GM19397 (cell line): ENCODE measurements around the gene PIF1.
"Not testable (repeated sequence)": the region's sequence is repeated elsewhere in the genome, so short reads cannot be mapped to it uniquely, and the experiment has no call there.

ENCODE experiments used
- ATAC-seq: cut with Tn5 transposase; IDR thresholded peaks from one replicate; pipeline ENCODE4 v1.9.1; 2021; ENCODE audit warnings: mild to moderate bottlenecking, moderate library complexity; ENCODE audit not compliant: unreplicated experiment

Gene PIF1

GRCh38 chr15:64810497-64811326 lies 14.7 kb downstream of the PIF1 start:
- no peak for ATAC-seq

GRCh38 chr15:64809649-64810496 lies 15.6 kb downstream of the PIF1 start:
- no peak for ATAC-seq

GRCh38 chr15:64808785-64809453 lies 16.5 kb downstream of the PIF1 start:
- no peak for ATAC-seq

GRCh38 chr15:64807751-64808222 lies 17.7 kb downstream of the PIF1 start:
- no peak for ATAC-seq

- ATAC-seq = no peak
Observed at GRCh38 chr15:64807051-64807749, 18.2 kb downstream of the PIF1 start.

- ATAC-seq = no peak
Observed at GRCh38 chr15:64806509-64806908, 18.9 kb downstream of the PIF1 start.

GRCh38 chr15:64804619-64805018 lies 20.8 kb downstream of the PIF1 start:
- no peak for ATAC-seq

- no peak for ATAC-seq
Observed at GRCh38 chr15:64803526-64803925, 21.9 kb downstream of the PIF1 start.

- no peak for ATAC-seq
Observed at GRCh38 chr15:64800476-64800875, 25.0 kb downstream of the PIF1 start.

GRCh38 chr15:64798905-64799304 lies 26.5 kb downstream of the PIF1 start:
- ATAC-seq = not testable (repeated sequence)

- not testable (repeated sequence) for ATAC-seq
Observed at GRCh38 chr15:64795921-64796320, 29.5 kb downstream of the PIF1 start.

GRCh38 chr15:64795299-64795698 lies 30.1 kb downstream of the PIF1 start:
- ATAC-seq = not testable (repeated sequence)

GRCh38 chr15:64792282-64792681 lies 33.2 kb downstream of the PIF1 start:
- no peak for ATAC-seq

- no peak for ATAC-seq
Observed at GRCh38 chr15:64791401-64791800, 34.0 kb downstream of the PIF1 start.

- ATAC-seq = no peak
Observed at GRCh38 chr15:64783796-64784195, 41.7 kb downstream of the PIF1 start.

GRCh38 chr15:64782751-64783150 lies 42.7 kb downstream of the PIF1 start:
- no peak for ATAC-seq

- no peak for ATAC-seq
Observed at GRCh38 chr15:64781299-64781698, 44.1 kb downstream of the PIF1 start.

- ATAC-seq = no peak
Observed at GRCh38 chr15:64780600-64781156, 44.8 kb downstream of the PIF1 start.

GRCh38 chr15:64779630-64780029 lies 45.8 kb downstream of the PIF1 start:
- no peak for ATAC-seq

GRCh38 chr15:64779024-64779423 lies 46.4 kb downstream of the PIF1 start:
- no peak for ATAC-seq
